Liver (tissue), 9 donors: ENCODE results near the gene TJP3. TPM values are rescaled to one million over a fixed set of nuclear protein-coding genes. Genes with fewer than 3 reads are reported as not detected.

ENCODE experiments used
- DNase-seq: peaks from one replicate; pipeline ENCODE4 v3.0.0-alpha.2; 2017; ENCODE audit warnings: low spot score
- H3K27ac ChIP-seq, 2 donors: one replicate each; pipeline ENCODE4 v1.7.0; 2013; ENCODE audit warnings: inconsistent platforms in 2 of 2, low read length in 2 of 2, control low read depth in 1 of 2, low read depth in 1 of 2, mild to moderate bottlenecking in 1 of 2
- H3K27me3 ChIP-seq, 4 donors: one replicate each; pipeline versions ENCODE4 v1.6.1 to v1.7.0; 2013; ENCODE audit warnings: low read length in 3 of 4, inconsistent platforms in 1 of 4, mild to moderate bottlenecking in 1 of 4, moderate library complexity in 1 of 4; ENCODE audit not compliant: control insufficient read depth in 4 of 4, insufficient read depth in 4 of 4
- H3K36me3 ChIP-seq, 4 donors: one replicate each; pipeline versions ENCODE4 v1.6.1 to v1.7.0; 2013; ENCODE audit warnings: low read length in 3 of 4, mild to moderate bottlenecking in 3 of 4, low read depth in 1 of 4, moderate library complexity in 1 of 4; ENCODE audit not compliant: control insufficient read depth in 4 of 4, insufficient read depth in 3 of 4
- H3K4me1 ChIP-seq, 4 donors: one replicate each; pipeline versions ENCODE4 v1.6.1 to v1.7.0; 2013; ENCODE audit warnings: low read length in 3 of 4, mild to moderate bottlenecking in 3 of 4, moderate library complexity in 1 of 4; ENCODE audit not compliant: control insufficient read depth in 4 of 4, insufficient read depth in 4 of 4
- H3K4me3 ChIP-seq, 3 donors: one replicate each; pipeline versions ENCODE4 v1.6.1 to v1.7.0; 2013; ENCODE audit warnings: low read length in 3 of 3, control low read depth in 1 of 3, low read depth in 1 of 3, mild to moderate bottlenecking in 1 of 3
- H3K9ac ChIP-seq, 2 donors: one replicate each; pipeline ENCODE4 v1.7.0; 2013; ENCODE audit warnings: low read length in 2 of 2, mild to moderate bottlenecking in 2 of 2, moderate library complexity in 2 of 2, control low read depth in 1 of 2, low read depth in 1 of 2
- H3K9me3 ChIP-seq, 4 donors: one replicate each; pipeline versions ENCODE4 v1.6.1 to v1.7.0; 2013; ENCODE audit warnings: low read length in 3 of 4; ENCODE audit not compliant: control insufficient read depth in 4 of 4
- EGR1 ChIP-seq, 2 donors: IDR thresholded peaks; 2 replicates each; pipeline ENCODE4 v1.6.1; 2016 to 2018; ENCODE audit warnings: antibody characterized with exemption in 2 of 2, low read depth in 2 of 2
- HNF4G ChIP-seq: IDR thresholded peaks from 2 replicates; pipeline ENCODE4 v1.6.1; 2016; ENCODE audit warnings: antibody characterized with exemption
- RAD21 ChIP-seq, 2 donors: IDR thresholded peaks; 2 replicates each; pipeline ENCODE4 v1.6.1; 2016; ENCODE audit warnings: antibody characterized with exemption in 2 of 2, mild to moderate bottlenecking in 2 of 2
- TAF1 ChIP-seq: conservative IDR thresholded peaks from 2 replicates; pipeline ENCODE4 v1.6.1; 2016; ENCODE audit warnings: antibody characterized with exemption, mild to moderate bottlenecking
- WGBS: extraction: QIAGEN DNeasy Blood & Tissue Kit; methylation state at CpG from one replicate; pipeline ENCODE4 v1.1.7; 2013; 5-methylcytosine and 5-hydroxymethylcytosine counted together
- polyA plus RNA-seq, 2 donors: library from polyadenylated mRNA; stranded (reverse) in 1 of 2; unstranded in 1 of 2; fragments of 200-250 nt in 1 of 2; fragments of >200 nt in 1 of 2; fragmentation: Nextera tagmentation in 1 of 2; extraction: Ambion mirVana in 1 of 2; gene quantifications; one replicate each; pipeline versions ENCODE4 v1.2.1 to v1.2.3, GENCODE V29; 2013 to 2015
- total RNA-seq, 2 donors: library from RNA; depleted of rRNA; stranded (reverse); fragments of >200 nt; gene quantifications; one replicate each; pipeline ENCODE4 v1.2.3, GENCODE V29; 2014
- TF ChIP-seq, protein P1 (sequence below): fragments of 150-350 bp; IDR thresholded peaks from 2 replicates; pipeline ENCODE4 v1.5.1; 2017; ENCODE audit warnings: improper control_type of control experiment, low read depth, low read length; ENCODE audit not compliant: missing input control
- TF ChIP-seq, protein P2 (sequence below): IDR thresholded peaks from 2 replicates; pipeline ENCODE4 v1.6.1; 2016; ENCODE audit warnings: antibody characterized with exemption
- TF ChIP-seq, protein P3 (sequence below): IDR thresholded peaks from 2 replicates; pipeline ENCODE4 v1.6.1; 2016; ENCODE audit warnings: antibody characterized with exemption
- TF ChIP-seq, protein P4 (sequence below): IDR thresholded peaks from 2 replicates; pipeline ENCODE4 v1.6.1; 2016; ENCODE audit warnings: antibody characterized with exemption
- donor health status: healthy.
- donor health status: healthy.
- donor health status: healthy.
- donor health status: healthy.
- donor health status: healthy.

TJP3 gene
- total and polyA plus RNA-seq, 4 donors = 6.0 to 9.8 (median 6.7) TPM

DNA sequence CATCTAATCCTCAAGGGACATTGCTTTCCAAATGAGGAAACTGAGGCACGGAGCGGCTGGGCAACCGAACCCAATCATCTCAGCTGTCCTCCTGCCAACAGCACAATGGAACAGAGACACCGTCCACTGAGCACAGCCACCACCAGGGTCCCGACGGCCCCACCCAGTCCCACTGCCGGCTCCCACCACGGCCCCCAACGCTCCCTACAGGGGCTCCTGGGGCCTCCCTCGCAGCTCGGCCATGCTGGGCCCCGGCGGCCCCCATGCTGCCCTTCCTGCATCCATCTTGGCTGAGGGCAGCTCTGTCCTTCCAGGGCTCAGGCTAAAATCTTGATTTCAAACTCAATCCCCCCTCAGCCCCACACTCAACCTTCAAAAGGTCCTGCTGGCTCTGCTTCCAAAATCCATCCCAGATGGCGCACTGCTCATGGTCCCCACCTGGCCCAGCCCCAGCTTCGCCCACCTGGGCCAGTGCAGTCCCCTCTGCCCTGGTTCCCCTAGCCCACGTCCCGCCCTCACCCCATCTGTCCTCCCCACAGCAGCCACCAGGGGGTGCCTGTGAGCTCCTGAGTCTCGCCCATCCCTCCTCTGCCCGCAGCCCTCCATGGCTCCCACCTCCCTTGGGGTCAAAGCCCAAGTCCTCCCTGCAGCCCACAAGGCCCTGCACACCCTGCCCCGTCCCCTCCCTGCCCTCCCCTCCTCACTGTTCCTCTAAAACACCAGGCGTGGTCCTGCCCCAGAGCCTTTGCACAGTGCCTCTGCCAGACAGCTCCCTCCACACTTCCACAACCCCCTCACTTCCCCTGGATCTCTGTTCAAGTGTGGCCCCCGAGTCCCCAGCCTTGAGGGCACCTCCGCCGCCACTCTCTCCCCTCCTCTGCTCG is 15.8 kb upstream of the TJP3 start:
- Histone ChIP-seq H3K27me3 (no peaks in the 10 kb centered on the region), H3K9ac (no peak overlapping the region), H3K4me3 (no peak overlapping the region), H3K4me1 (peaks cover 2 to 10% (median 6%) of the 10 kb centered on the region in 4 donors), H3K36me3 (no peaks in the 10 kb centered on the region), H3K9me3 (no peaks in the 10 kb centered on the region), H3K27ac (no peak overlapping the region)
- TF ChIP-seq, protein P1, sequence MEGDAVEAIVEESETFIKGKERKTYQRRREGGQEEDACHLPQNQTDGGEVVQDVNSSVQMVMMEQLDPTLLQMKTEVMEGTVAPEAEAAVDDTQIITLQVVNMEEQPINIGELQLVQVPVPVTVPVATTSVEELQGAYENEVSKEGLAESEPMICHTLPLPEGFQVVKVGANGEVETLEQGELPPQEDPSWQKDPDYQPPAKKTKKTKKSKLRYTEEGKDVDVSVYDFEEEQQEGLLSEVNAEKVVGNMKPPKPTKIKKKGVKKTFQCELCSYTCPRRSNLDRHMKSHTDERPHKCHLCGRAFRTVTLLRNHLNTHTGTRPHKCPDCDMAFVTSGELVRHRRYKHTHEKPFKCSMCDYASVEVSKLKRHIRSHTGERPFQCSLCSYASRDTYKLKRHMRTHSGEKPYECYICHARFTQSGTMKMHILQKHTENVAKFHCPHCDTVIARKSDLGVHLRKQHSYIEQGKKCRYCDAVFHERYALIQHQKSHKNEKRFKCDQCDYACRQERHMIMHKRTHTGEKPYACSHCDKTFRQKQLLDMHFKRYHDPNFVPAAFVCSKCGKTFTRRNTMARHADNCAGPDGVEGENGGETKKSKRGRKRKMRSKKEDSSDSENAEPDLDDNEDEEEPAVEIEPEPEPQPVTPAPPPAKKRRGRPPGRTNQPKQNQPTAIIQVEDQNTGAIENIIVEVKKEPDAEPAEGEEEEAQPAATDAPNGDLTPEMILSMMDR = peak; percentile 35
- TF ChIP-seq, protein P2, sequence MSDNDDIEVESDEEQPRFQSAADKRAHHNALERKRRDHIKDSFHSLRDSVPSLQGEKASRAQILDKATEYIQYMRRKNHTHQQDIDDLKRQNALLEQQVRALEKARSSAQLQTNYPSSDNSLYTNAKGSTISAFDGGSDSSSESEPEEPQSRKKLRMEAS = no peak
- peak; percentile 52 for DNase-seq
- 94% methylated on average over 25 of the region's 25 CpGs for WGBS

DNA sequence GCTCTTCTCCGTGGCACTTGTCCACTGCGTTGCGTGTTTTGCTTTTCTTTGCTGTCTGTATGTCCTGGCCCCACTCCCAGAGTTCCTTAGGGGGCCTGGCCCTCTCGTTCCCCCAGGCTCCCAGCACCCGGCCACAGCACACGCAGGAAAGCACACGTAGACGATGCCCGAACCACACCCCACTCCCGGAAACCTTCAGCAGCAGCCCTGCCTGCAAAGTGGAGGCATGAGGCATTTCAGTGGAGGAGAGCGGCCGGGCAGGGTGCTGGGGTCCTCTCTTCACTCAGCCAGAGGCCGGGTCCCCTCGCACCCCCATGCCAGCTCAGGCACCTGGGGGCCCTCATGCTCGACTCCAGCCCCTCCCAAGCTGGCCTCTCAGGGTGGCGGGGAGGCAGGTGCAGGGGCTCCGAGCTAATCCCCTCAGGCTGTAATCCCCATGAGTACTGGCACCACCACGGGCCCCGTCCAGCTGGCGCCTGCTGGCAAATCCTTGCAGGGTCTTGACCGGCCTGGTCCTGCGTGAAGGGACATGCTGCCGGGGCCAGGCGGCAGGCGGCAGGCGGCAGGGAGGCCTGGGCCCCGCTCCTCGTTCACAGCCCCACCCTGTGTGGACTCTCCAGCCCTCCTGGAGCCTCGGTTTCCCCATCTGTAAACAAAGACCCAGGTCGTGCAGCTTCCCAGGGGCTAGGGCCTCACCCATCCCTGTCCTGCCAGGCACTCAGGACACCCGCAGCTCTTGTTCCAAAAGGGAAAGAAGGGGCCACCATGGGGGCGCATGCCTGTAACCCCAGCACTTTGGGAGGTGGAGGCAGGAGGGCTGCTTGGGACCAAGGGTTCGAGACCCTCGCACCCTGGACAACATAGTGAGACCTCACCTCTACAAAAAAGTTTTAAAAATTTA is 14.9 kb upstream of the TJP3 start:
- H3K9me3 ChIP-seq = no peaks in the 10 kb centered on the region
- DNase-seq = no peak
- TF ChIP-seq, protein P2 = no peak
- TF ChIP-seq EGR1 (IDR thresholded peaks at IDR 0.05; ENCODE audit: low read depth in 2 of 2) = no peak
- no peak overlapping the region for H3K9ac ChIP-seq
- H3K27me3 ChIP-seq = no peaks in the 10 kb centered on the region
- H3K27ac ChIP-seq = no peak overlapping the region
- no peak overlapping the region for H3K4me3 ChIP-seq
- H3K4me1 ChIP-seq = peaks cover 0 to 6% (median 0%) of the 10 kb centered on the region in 4 donors
- H3K36me3 ChIP-seq = no peaks in the 10 kb centered on the region
- 92% methylated on average over 34 of the region's 34 CpGs for WGBS

DNA sequence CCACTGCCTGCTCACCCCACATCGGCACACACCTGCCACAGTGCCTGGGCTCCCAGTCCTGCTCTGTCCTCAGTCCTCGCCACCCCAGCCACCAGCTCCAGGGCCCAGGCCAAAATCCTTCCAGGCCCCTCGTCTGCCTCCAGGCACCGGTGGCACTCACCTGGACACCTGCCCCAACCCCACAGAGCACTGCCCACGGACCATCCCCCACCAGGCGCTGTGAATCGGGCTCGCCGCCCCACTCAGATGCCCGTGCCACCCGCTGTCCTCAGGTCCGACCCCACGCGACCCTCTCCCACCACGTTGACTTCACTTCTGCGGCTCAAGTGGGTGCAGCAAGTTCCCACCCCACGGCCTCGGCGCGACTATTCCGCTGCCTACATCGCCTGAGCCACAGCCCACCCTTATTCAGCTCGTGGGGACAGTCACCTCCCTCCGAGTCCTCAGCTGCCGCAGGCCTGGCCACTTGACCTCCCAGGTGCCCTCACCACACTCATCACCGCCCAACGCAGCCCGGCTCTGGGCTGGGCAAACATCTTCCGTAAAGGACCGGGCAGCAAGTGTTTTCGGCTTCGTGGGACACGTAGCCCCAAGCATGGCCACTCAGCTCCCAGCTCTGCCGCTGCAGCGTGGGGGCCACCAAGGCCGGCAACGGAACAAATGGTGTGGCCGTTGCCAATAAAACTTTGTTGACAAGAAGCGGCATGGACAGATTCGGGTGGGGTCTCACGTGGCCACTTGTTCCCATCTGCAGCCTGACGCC is 13.6 kb upstream of the TJP3 start:
- Histone ChIP-seq H3K9me3 (no peaks in the 10 kb centered on the region), H3K9ac (no peak overlapping the region), H3K27me3 (no peaks in the 10 kb centered on the region), H3K4me3 (no peak overlapping the region), H3K27ac (no peak overlapping the region), H3K4me1 (peaks cover under 1 to 11% (median 6%) of the 10 kb centered on the region in 4 donors), H3K36me3 (no peaks in the 10 kb centered on the region)
- TF ChIP-seq HNF4G (no peak), TAF1 (no peak), RAD21 (IDR thresholded peaks at IDR 0.05) (no peak)
- TF ChIP-seq, protein P2 = no peak
- TF ChIP-seq, protein P3, sequence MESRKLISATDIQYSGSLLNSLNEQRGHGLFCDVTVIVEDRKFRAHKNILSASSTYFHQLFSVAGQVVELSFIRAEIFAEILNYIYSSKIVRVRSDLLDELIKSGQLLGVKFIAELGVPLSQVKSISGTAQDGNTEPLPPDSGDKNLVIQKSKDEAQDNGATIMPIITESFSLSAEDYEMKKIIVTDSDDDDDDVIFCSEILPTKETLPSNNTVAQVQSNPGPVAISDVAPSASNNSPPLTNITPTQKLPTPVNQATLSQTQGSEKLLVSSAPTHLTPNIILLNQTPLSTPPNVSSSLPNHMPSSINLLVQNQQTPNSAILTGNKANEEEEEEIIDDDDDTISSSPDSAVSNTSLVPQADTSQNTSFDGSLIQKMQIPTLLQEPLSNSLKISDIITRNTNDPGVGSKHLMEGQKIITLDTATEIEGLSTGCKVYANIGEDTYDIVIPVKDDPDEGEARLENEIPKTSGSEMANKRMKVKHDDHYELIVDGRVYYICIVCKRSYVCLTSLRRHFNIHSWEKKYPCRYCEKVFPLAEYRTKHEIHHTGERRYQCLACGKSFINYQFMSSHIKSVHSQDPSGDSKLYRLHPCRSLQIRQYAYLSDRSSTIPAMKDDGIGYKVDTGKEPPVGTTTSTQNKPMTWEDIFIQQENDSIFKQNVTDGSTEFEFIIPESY = no peak
- TF ChIP-seq, protein P4, sequence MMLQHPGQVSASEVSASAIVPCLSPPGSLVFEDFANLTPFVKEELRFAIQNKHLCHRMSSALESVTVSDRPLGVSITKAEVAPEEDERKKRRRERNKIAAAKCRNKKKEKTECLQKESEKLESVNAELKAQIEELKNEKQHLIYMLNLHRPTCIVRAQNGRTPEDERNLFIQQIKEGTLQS = no peak
- no peak for DNase-seq
- 96% methylated on average over 42 of the region's 42 CpGs for WGBS
